Panc1 (cell line): ENCODE results near the gene CMTM4. TPM values are rescaled to one million over a fixed set of nuclear protein-coding genes. Genes with fewer than 3 reads are reported as not detected.

Experiments used
- total RNA-seq: library from RNA; stranded (reverse); gene quantifications from one replicate; pipeline ENCODE4 v1.2.1, GENCODE V29; 2021; ENCODE audit not compliant: unreplicated experiment

CMTM4 gene
- total RNA-seq, 1 experiment from 2014 or later = 51.9 TPM

Other genes with a start within 250 kb of the CMTM4 start
- 17.1 TPM for gene TK2, start 146.6 kb downstream of the CMTM4 start, total RNA-seq
- 88.1 TPM for gene CKLF, start 144.2 kb downstream of the CMTM4 start, total RNA-seq
- 7.1 TPM for gene CMTM1, start 130.3 kb downstream of the CMTM4 start, total RNA-seq
- not detected for gene CMTM2, start 117.3 kb downstream of the CMTM4 start, total RNA-seq
- gene CMTM3, start 92.0 kb downstream of the CMTM4 start, total RNA-seq = 45.8 TPM
- 103 TPM for gene DYNC1LI2, start 54.9 kb upstream of the CMTM4 start, total RNA-seq
- not detected for gene TERB1, start 104.8 kb upstream of the CMTM4 start, total RNA-seq
- 70.7 TPM for gene NAE1, start 134.2 kb upstream of the CMTM4 start, total RNA-seq
- not detected for gene CA7, start 147.7 kb upstream of the CMTM4 start, total RNA-seq
- gene PDP2, start 183.8 kb upstream of the CMTM4 start, total RNA-seq = 15.9 TPM
- gene CDH16, start 222.1 kb upstream of the CMTM4 start, total RNA-seq = not detected
- gene RRAD, start 228.8 kb upstream of the CMTM4 start, total RNA-seq = 4.3 TPM
- 96.6 TPM for gene CIAO2B, start 237.7 kb upstream of the CMTM4 start, total RNA-seq
- 26.3 TPM for gene CES2, start 238.8 kb upstream of the CMTM4 start, total RNA-seq